Ishikawa (cell line): ENCODE results near the gene POU3F3.

Experiments used
- CEBPB ChIP-seq: IDR thresholded peaks from 2 replicates; pipeline ENCODE4 v1.6.1; 2012
- EP300 ChIP-seq: IDR thresholded peaks from 2 replicates; pipeline ENCODE4 v1.6.1; 2012; ENCODE audit warnings: borderline replicate concordance
- MAX ChIP-seq: IDR thresholded peaks from 2 replicates; pipeline ENCODE4 v1.6.1; 2012
- NFIC ChIP-seq: IDR thresholded peaks from 2 replicates; pipeline ENCODE4 v1.6.1; 2012
- RAD21 ChIP-seq: IDR thresholded peaks from 2 replicates; pipeline ENCODE4 v1.6.1; 2012; ENCODE audit warnings: low read depth
- TAF1 ChIP-seq: IDR thresholded peaks from 2 replicates; pipeline ENCODE4 v1.6.1; 2012; ENCODE audit warnings: low read depth, mild to moderate bottlenecking
- ZBTB7A ChIP-seq: IDR thresholded peaks from 2 replicates; pipeline ENCODE4 v1.6.1; 2012; ENCODE audit warnings: low read depth

GRCh38 chr2:104864280-104865095 is 10.6 kb downstream of the POU3F3 start:
- no peak for TF ChIP-seq CEBPB
- TF ChIP-seq NFIC, result no peak
- TF ChIP-seq EP300, result no peak
- TF ChIP-seq TAF1, result no peak
- TF ChIP-seq RAD21, result no peak
- no peak for TF ChIP-seq ZBTB7A
- TF ChIP-seq MAX, result no peak
